ENCODE results near the gene PROZ.

DNA sequence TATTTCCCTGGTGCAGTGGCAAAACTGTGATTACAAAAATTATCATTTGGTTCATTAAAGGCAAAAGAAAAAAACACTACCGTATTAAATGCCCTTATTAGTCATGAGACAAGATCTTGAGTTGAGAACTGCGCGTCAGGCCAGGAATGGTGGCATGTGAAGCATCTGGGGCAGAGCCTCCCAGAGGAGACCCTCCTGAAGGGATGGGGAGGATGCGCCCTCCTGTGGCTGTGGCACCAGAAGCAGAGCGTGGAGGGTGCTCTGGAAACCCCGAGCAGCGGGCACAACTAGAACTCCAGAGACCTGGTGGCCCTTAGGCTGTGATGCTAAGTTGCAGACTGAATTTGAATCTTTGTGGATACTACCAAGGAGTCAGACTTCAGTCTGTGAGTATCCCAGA is 62.4 kb downstream of the PROZ start:
- TF ChIP-seq, protein P1, sequence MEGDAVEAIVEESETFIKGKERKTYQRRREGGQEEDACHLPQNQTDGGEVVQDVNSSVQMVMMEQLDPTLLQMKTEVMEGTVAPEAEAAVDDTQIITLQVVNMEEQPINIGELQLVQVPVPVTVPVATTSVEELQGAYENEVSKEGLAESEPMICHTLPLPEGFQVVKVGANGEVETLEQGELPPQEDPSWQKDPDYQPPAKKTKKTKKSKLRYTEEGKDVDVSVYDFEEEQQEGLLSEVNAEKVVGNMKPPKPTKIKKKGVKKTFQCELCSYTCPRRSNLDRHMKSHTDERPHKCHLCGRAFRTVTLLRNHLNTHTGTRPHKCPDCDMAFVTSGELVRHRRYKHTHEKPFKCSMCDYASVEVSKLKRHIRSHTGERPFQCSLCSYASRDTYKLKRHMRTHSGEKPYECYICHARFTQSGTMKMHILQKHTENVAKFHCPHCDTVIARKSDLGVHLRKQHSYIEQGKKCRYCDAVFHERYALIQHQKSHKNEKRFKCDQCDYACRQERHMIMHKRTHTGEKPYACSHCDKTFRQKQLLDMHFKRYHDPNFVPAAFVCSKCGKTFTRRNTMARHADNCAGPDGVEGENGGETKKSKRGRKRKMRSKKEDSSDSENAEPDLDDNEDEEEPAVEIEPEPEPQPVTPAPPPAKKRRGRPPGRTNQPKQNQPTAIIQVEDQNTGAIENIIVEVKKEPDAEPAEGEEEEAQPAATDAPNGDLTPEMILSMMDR (IDR thresholded peaks at IDR 0.05): no peak
- no peak for TF ChIP-seq POLR2A (IDR thresholded peaks at IDR 0.05)
- no peak for TF ChIP-seq POLR2AphosphoS5 (IDR thresholded peaks at IDR 0.05)

All from upper lobe of left lung (tissue), 4 donors.